ENCODE data around the gene OARD1. TPM values are rescaled to one million over a fixed set of nuclear protein-coding genes. Genes with fewer than 3 reads are reported as not detected.

OARD1 gene
- total RNA-seq, 1 experiment from 2014 or later, result 12.1 TPM

GRCh38 chr6:41083072-41083471, 10.9 kb upstream of the OARD1 start:
- no peaks in the 10 kb centered on the region for H3K4me1 ChIP-seq (ENCODE audit: insufficient read depth, low read length)
- H3K9me3 ChIP-seq (ENCODE audit: low read length), result no peaks in the 10 kb centered on the region
- DNase-seq (no peak), ATAC-seq (no peak)
- no peak overlapping the region for H3K27ac ChIP-seq (ENCODE audit: low read length)
- H3K4me2 ChIP-seq (ENCODE audit: low read length), result no peak overlapping the region
- no TSS peak for BruUV-seq (replicated peaks)
- TF ChIP-seq CTCF (conservative IDR thresholded peaks at IDR 0.05; ENCODE audit: low read depth, low read length) (no peak), EZH2 (IDR thresholded peaks at IDR 0.05; ENCODE audit: low read length, unreplicated experiment) (no peak), EZH2phosphoT487 (IDR thresholded peaks at IDR 0.05; ENCODE audit: borderline replicate concordance, low read length) (no peak)
- ChIA-PET POLR2A (ENCODE audit: unreplicated experiment) (no interaction called here), CTCF (no interaction called here)
- H3K27me3 ChIP-seq (ENCODE audit: low read length), result no peaks in the 10 kb centered on the region
- H3K9me2 ChIP-seq (replicated peaks; ENCODE audit: low read length), result no peaks in the 10 kb centered on the region
- intact Hi-C loops (cut with micrococcal nuclease), result no loop called here
- H4K20me1 ChIP-seq (ENCODE audit: low read length), result peaks cover 21% of the 10 kb centered on the region
- H3K36me3 ChIP-seq (ENCODE audit: low read depth, low read length), result peaks cover 74% of the 10 kb centered on the region
- no peak overlapping the region for H3K9ac ChIP-seq (ENCODE audit: low read length)
- peaks cover 50% of the 10 kb centered on the region for H3K79me2 ChIP-seq (ENCODE audit: low read length)
- no peak overlapping the region for H2AFZ ChIP-seq (ENCODE audit: low read length)
- no peak overlapping the region for H3K4me3 ChIP-seq (ENCODE audit: low read length)
- no peaks in the 10 kb centered on the region for H3F3A ChIP-seq (ENCODE audit: low read length, unreplicated experiment)

- Histone ChIP-seq H3K27me3 (ENCODE audit: low read length) (no peaks in the 10 kb centered on the region), H2AFZ (ENCODE audit: low read length) (no peak overlapping the region), H3K4me2 (ENCODE audit: low read length) (no peak overlapping the region), H3K27ac (ENCODE audit: low read length) (no peak overlapping the region), H3K9ac (ENCODE audit: low read length) (no peak overlapping the region), H3K9me2 (replicated peaks; ENCODE audit: low read length) (no peaks in the 10 kb centered on the region), H3K79me2 (ENCODE audit: low read length) (peaks cover 74% of the 10 kb centered on the region), H3K4me1 (ENCODE audit: insufficient read depth, low read length) (peaks cover 19% of the 10 kb centered on the region; the same call in 1 of the 2 replicates), H3K4me3 (ENCODE audit: low read length) (no peak overlapping the region), H4K20me1 (ENCODE audit: low read length) (peaks cover 41% of the 10 kb centered on the region), H3F3A (ENCODE audit: low read length, unreplicated experiment) (no peaks in the 10 kb centered on the region), H3K9me3 (ENCODE audit: low read length) (no peaks in the 10 kb centered on the region), H3K36me3 (ENCODE audit: low read depth, low read length) (peaks cover 62% of the 10 kb centered on the region)
- DNase-seq (no peak), ATAC-seq (no peak)
- ChIA-PET CTCF (no interaction called here), POLR2A (ENCODE audit: unreplicated experiment) (no interaction called here)
- no TSS peak for BruUV-seq (replicated peaks)
- TF ChIP-seq CTCF (conservative IDR thresholded peaks at IDR 0.05; ENCODE audit: low read depth, low read length) (no peak), EZH2phosphoT487 (IDR thresholded peaks at IDR 0.05; ENCODE audit: borderline replicate concordance, low read length) (no peak), EZH2 (IDR thresholded peaks at IDR 0.05; ENCODE audit: low read length, unreplicated experiment) (no peak)
- intact Hi-C loops (cut with micrococcal nuclease), result no loop called here
Observed at GRCh38 chr6:41080621-41081020, 8.5 kb upstream of the OARD1 start.

GRCh38 chr6:41079080-41079479, 6.9 kb upstream of the OARD1 start:
- H2AFZ ChIP-seq (ENCODE audit: low read length), result no peak overlapping the region
- no TSS peak for BruUV-seq (replicated peaks)
- H3K36me3 ChIP-seq (ENCODE audit: low read depth, low read length), result peaks cover 52% of the 10 kb centered on the region
- no peak overlapping the region for H3K9ac ChIP-seq (ENCODE audit: low read length)
- intact Hi-C loops (cut with micrococcal nuclease), result no loop called here
- H3K4me2 ChIP-seq (ENCODE audit: low read length), result no peak overlapping the region
- H3K9me2 ChIP-seq (replicated peaks; ENCODE audit: low read length), result no peaks in the 10 kb centered on the region
- ChIA-PET CTCF (no interaction called here), POLR2A (ENCODE audit: unreplicated experiment) (interaction anchor here (0.6 kb wide), 1 partner anchor 1145 kb away, joined by 5 read pairs; the partner anchor contains the start of gene MOCS1)
- no peaks in the 10 kb centered on the region for H3K27me3 ChIP-seq (ENCODE audit: low read length)
- H3K9me3 ChIP-seq (ENCODE audit: low read length), result no peaks in the 10 kb centered on the region
- no peak overlapping the region for H3K4me3 ChIP-seq (ENCODE audit: low read length)
- peaks cover 56% of the 10 kb centered on the region for H4K20me1 ChIP-seq (ENCODE audit: low read length)
- H3K4me1 ChIP-seq (ENCODE audit: insufficient read depth, low read length), result peaks cover 34% of the 10 kb centered on the region; the same call in 1 of the 2 replicates
- no peak overlapping the region for H3K27ac ChIP-seq (ENCODE audit: low read length)
- ATAC-seq (no peak), DNase-seq (no peak)
- TF ChIP-seq CTCF (conservative IDR thresholded peaks at IDR 0.05; ENCODE audit: low read depth, low read length) (no peak), EZH2phosphoT487 (IDR thresholded peaks at IDR 0.05; ENCODE audit: borderline replicate concordance, low read length) (no peak), EZH2 (IDR thresholded peaks at IDR 0.05; ENCODE audit: low read length, unreplicated experiment) (no peak)
- peaks cover 90% of the 10 kb centered on the region for H3K79me2 ChIP-seq (ENCODE audit: low read length)
- no peaks in the 10 kb centered on the region for H3F3A ChIP-seq (ENCODE audit: low read length, unreplicated experiment)
